AG04450 (cell line): ENCODE measurements around the gene MTMR3. TPM values are rescaled to one million over a fixed set of nuclear protein-coding genes. Genes with fewer than 3 reads are reported as not detected.

Source experiments
- CTCF ChIA-PET: fragments of 300-600, 350-600 bp; formaldehyde crosslinking; extraction: SDS; loops from one replicate; lab custom pipeline; 2022; ENCODE audit warnings: antibody characterized with exemption, inconsistent platforms; lab: Charles Lee
- POLR2A ChIA-PET: fragments of 350-600 bp; formaldehyde crosslinking; extraction: SDS; loops from one replicate; lab custom pipeline; 2021; ENCODE audit warnings: antibody characterized with exemption, inconsistent platforms; lab: Yijun Ruan, JAX
- DNase-seq: peaks from one replicate; pipeline ENCODE4 v3.0.0-alpha.2; 2011; ENCODE audit warnings: low read depth, low spot score
- H3K27ac ChIP-seq: one replicate; pipeline ENCODE4 v1.5.1; 2012; ENCODE audit warnings: low read depth, low read length, control low read depth
- H3K27me3 ChIP-seq: one replicate; pipeline ENCODE4 v1.6.0; 2012; ENCODE audit warnings: low read length; ENCODE audit not compliant: control insufficient read depth, insufficient read depth
- H3K4me3 ChIP-seq: 2 replicates; pipeline ENCODE4 v1.5.1; 2011; ENCODE audit warnings: mild to moderate bottlenecking, low read depth, low read length, control low read depth
- H3K9me3 ChIP-seq: 2 replicates; pipeline ENCODE4 v1.5.1; 2012; ENCODE audit warnings: low read length; ENCODE audit not compliant: control insufficient read depth, insufficient read depth
- polyA plus RNA-seq: library from polyadenylated mRNA; depleted of rRNA; stranded (reverse); fragments of >200 nt; gene quantifications from 2 replicates; pipeline ENCODE4 v1.2.3, GENCODE V29; 2011
- TF ChIP-seq, protein P1 (sequence below): IDR thresholded peaks from 2 replicates; pipeline ENCODE4 v1.5.1; 2011; ENCODE audit warnings: low read depth, low read length, control low read depth, inconsistent platforms

The MTMR3 gene
- polyA plus RNA-seq, 1 experiment, result 27.8 TPM

DNA sequence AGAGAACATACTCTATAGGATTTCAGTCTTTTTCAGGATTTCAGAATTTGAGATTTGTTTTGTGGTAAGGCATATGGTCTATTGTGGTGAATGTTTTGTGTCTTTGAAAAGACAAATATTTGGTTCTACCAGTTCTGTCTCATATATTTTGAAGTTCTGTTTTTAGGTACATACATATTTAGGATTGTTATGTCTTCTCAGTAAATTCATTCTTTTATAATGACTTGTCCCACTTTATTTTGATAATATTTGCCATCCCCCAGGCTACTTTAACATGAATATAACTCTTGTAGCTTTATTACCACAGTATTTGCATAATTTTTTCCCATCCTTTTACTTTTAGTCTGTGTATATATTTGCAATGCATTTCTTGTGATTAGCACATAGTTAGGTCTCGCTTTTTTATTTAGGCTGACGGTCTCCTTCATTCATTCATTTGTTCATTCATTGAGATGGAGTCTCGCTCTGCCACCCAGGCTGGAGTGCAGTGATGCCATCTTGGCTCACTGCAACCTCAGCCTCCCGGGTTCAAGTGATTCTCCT is 32.1 kb downstream of the MTMR3 start:
- CTCF ChIA-PET, result no interaction called here
- no peaks in the 10 kb centered on the region for H3K27me3 ChIP-seq
- DNase-seq, result no peak
- H3K4me3 ChIP-seq, result no peak overlapping the region
- no peaks in the 10 kb centered on the region for H3K9me3 ChIP-seq
- TF ChIP-seq, protein P1, sequence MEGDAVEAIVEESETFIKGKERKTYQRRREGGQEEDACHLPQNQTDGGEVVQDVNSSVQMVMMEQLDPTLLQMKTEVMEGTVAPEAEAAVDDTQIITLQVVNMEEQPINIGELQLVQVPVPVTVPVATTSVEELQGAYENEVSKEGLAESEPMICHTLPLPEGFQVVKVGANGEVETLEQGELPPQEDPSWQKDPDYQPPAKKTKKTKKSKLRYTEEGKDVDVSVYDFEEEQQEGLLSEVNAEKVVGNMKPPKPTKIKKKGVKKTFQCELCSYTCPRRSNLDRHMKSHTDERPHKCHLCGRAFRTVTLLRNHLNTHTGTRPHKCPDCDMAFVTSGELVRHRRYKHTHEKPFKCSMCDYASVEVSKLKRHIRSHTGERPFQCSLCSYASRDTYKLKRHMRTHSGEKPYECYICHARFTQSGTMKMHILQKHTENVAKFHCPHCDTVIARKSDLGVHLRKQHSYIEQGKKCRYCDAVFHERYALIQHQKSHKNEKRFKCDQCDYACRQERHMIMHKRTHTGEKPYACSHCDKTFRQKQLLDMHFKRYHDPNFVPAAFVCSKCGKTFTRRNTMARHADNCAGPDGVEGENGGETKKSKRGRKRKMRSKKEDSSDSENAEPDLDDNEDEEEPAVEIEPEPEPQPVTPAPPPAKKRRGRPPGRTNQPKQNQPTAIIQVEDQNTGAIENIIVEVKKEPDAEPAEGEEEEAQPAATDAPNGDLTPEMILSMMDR, result no peak
- no peak overlapping the region for H3K27ac ChIP-seq
- POLR2A ChIA-PET, result interaction anchor here (0.6 to 1.0 kb wide), 3 partner anchors 79 to 355 kb away, joined by 3 to 6 read pairs (median 4); no protein-coding TSS in a partner anchor

DNA sequence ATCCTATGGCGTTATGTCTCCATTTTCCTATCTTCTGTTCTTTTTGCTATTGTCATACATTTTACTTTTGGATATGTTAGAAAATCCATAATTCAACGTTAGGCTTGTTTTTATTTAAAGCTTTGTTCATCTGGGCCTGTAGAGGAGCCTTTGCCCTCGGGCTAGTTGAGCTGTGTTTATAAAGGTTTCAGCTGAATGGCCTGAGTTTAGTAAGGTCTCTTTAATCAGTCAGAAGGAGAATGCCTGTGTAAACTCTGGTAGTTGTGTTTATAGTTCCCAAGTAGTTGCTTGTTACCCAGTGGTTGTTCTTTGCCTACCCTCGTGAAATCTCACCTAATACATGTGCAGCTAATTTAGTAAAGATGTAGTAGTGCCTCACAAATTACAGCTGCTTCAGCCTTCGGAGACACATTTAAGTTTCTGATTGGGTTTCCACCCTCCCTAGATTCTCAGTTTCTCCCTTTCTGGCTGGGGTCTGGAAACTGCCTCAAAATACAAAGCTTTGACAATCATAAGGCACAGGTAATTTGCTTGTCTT is 33.1 kb downstream of the MTMR3 start:
- Histone ChIP-seq H3K27ac (peak overlapping the region; percentile 13), H3K27me3 (no peaks in the 10 kb centered on the region), H3K9me3 (0 out of 2 replicates have a peak, but pooled peaks cover 1% of the 10 kb centered on the region), H3K4me3 (no peak overlapping the region)
- ChIA-PET CTCF (no interaction called here), POLR2A (no interaction called here)
- DNase-seq, result peak; percentile 7
- TF ChIP-seq, protein P1, result no peak

DNA sequence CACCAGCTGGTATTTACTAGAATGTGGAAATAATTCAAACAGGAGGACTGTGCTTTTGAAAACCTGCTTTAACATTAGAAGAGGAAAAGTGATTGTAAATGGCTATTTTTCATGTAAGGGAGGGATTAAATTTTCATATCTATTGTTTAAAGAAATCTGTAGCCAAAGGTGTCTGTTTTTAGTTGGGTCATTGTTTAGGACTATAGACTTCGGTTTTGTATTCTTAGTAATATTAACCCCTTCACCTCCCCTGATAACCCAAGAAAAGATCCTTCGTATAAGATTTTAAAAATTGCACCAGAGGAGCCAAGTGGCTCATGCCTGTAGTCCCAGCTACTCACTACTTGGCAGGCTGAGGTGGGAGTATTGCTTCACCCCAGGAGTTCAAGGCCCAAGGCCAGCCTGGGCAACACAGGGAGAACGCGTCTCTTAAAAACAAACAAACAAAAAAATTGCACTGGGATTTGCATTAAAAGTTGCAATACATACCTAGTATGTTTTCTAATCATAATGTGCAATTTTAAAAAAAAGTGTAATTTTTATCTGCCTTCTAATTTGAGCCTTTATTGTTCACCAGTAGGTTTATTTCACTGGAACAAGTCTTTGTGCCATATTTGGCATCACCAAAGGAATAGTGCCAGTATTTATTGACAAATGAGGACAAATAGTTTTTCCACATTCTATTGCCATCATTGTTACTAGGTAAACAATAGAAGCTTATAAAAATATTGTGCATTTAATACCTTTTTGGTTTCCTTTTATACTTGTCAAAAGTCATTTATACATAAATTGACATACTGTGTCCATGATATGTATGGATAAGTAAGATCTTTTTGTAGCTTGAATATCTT is 34.3 kb downstream of the MTMR3 start:
- Histone ChIP-seq H3K4me3 (no peak overlapping the region), H3K9me3 (0 out of 2 replicates have a peak, but pooled peaks cover 3% of the 10 kb centered on the region), H3K27me3 (no peaks in the 10 kb centered on the region), H3K27ac (no peak overlapping the region)
- POLR2A ChIA-PET, result no interaction called here
- TF ChIP-seq, protein P1, result no peak
- CTCF ChIA-PET, result interaction anchor here (1.4 kb wide), 1 partner anchor 88 kb away, joined by 3 read pairs; no protein-coding TSS in a partner anchor
- DNase-seq, result no peak

DNA sequence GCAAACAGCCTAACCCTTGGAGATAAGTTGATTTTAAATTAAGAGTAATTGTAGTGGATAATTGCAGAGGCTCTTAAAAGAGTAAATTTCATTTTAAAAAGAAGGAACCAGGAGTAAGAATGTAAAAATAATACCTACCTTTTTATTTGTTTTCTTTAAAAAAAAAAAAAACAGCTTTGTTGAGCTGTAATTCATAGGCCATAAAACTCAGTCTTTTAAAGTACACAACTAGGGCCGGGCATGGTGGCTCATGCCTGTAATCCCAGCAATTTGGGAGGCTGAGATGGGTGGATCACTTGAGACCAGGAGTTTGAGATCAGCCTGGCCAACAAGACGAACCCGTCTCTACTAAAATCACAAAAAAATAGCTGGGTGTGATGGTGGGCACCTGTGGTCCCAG is 42.4 kb downstream of the MTMR3 start:
- Histone ChIP-seq H3K4me3 (no peak overlapping the region), H3K9me3 (0 out of 2 replicates have a peak, but pooled peaks cover 3% of the 10 kb centered on the region), H3K27ac (no peak overlapping the region), H3K27me3 (no peaks in the 10 kb centered on the region)
- ChIA-PET CTCF (no interaction called here), POLR2A (no interaction called here)
- no peak for DNase-seq
- TF ChIP-seq, protein P1, result no peak

DNA sequence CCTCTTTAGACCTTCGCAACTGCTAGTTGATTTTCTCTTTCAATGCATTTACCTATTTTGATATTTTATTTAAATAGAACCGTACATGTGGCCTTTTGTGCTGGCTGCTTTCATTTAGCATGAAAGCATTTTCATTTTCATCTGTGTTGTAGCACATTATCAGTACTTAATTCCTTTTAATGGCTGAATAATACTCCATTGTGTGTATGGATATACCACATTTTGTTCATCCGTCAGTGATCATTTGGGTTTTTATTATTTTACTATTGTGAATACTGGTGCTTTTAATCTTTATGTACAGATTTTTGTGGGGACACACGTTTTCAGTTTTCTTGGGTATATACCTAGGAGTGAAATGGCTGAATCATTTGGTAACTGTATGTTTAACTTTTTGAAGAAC is 43.1 kb downstream of the MTMR3 start:
- Histone ChIP-seq H3K27ac (no peak overlapping the region), H3K27me3 (no peaks in the 10 kb centered on the region), H3K9me3 (0 out of 2 replicates have a peak, but pooled peaks cover 2% of the 10 kb centered on the region), H3K4me3 (no peak overlapping the region)
- POLR2A ChIA-PET, result no interaction called here
- TF ChIP-seq, protein P1, result no peak
- CTCF ChIA-PET, result no interaction called here
- no peak for DNase-seq
